ENCODE data around the gene LHX3. TPM values are rescaled to one million over a fixed set of nuclear protein-coding genes. Genes with fewer than 3 reads are reported as not detected.

The LHX3 gene
- not detected for total RNA-seq
- not detected for polyA plus RNA-seq (ENCODE audit: insufficient read depth, low read depth, low replicate concordance)
- long read RNA-seq, donor 1: 0 reads
- long read RNA-seq, donor 2: 0 reads
- long read RNA-seq, donor 3: 0 reads
- long read RNA-seq, donor 4: 0 reads
- long read RNA-seq, donor 5: 0 reads
- long read RNA-seq, donor 6: 0 reads
- long read RNA-seq, donor 7: 0 reads
- long read RNA-seq, donor 8: 0 reads
- long read RNA-seq, donor 9: 0 reads
- long read RNA-seq, donor 10: 0 reads

GRCh38 chr9:136204838-136205706, at the start of gene LHX3:
Gene LHX3 (minus strand): TSS chr9:136205128. CDS start chr9:136205012, 116 bp downstream.
- H3K27me3 ChIP-seq (ENCODE audit: control insufficient read depth, insufficient read depth, low read length): peaks cover 21% of the 10 kb centered on the region

GRCh38 chr9:136253246-136254130, 48.6 kb upstream of the LHX3 start:
- no peak overlapping the region for H3K9ac ChIP-seq (ENCODE audit: low read length in 3 of 3)
- no peaks in the 10 kb centered on the region for H3K27me3 ChIP-seq (ENCODE audit: control insufficient read depth, insufficient read depth, low read length)
- H3K27ac ChIP-seq (ENCODE audit: low read depth in 2 of 2, low read length in 2 of 2): no peak overlapping the region
- no peak for TF ChIP-seq CTCF (IDR thresholded peaks at IDR 0.05; ENCODE audit: borderline replicate concordance, extremely low read depth, insufficient read depth)
- no peaks in the 10 kb centered on the region for H3K4me1 ChIP-seq (ENCODE audit: control insufficient read depth in 2 of 3, insufficient read depth in 2 of 3, low read depth in 1 of 3, low read length in 3 of 3)
- FAIRE-seq (no peak), DNase-seq (no peak)
- no peaks in the 10 kb centered on the region for H3K9me3 ChIP-seq (ENCODE audit: control insufficient read depth in 2 of 3, insufficient read depth in 1 of 3, low read length in 3 of 3)
- H3K36me3 ChIP-seq (ENCODE audit: control insufficient read depth in 2 of 3, insufficient read depth in 3 of 3, low read length in 3 of 3): no peaks in the 10 kb centered on the region
- intact Hi-C loops (cut with DNase I): no loop called here
- H3K4me3 ChIP-seq (ENCODE audit: low read length in 3 of 3): no peak overlapping the region

More at GRCh38 chr9:136204838-136205706, at the start of gene LHX3:
- DNase-seq: peak in 4 of 5 donors; percentile 59 to 74 (median 62)
- no peaks in the 10 kb centered on the region for H3K36me3 ChIP-seq (ENCODE audit: control insufficient read depth in 2 of 3, insufficient read depth in 3 of 3, low read length in 3 of 3)
- no peak within 1 kb of the TSS for H3K4me3 ChIP-seq (ENCODE audit: low read length in 3 of 3)
- no peak within 1 kb of the TSS for H3K9ac ChIP-seq (ENCODE audit: low read length in 3 of 3)
- no peaks in the 10 kb centered on the region for H3K9me3 ChIP-seq (ENCODE audit: control insufficient read depth in 2 of 3, insufficient read depth in 1 of 3, low read length in 3 of 3)
- H3K4me1 ChIP-seq (ENCODE audit: control insufficient read depth in 2 of 3, insufficient read depth in 2 of 3, low read depth in 1 of 3, low read length in 3 of 3): no peaks in the 10 kb centered on the region
- TF ChIP-seq CTCF (IDR thresholded peaks at IDR 0.05; ENCODE audit: borderline replicate concordance, extremely low read depth, insufficient read depth): no peak
- no peak for FAIRE-seq
- no peak within 1 kb of the TSS for H3K27ac ChIP-seq (ENCODE audit: low read depth in 2 of 2, low read length in 2 of 2)
- intact Hi-C loops (cut with DNase I): no loop called here

DNA sequence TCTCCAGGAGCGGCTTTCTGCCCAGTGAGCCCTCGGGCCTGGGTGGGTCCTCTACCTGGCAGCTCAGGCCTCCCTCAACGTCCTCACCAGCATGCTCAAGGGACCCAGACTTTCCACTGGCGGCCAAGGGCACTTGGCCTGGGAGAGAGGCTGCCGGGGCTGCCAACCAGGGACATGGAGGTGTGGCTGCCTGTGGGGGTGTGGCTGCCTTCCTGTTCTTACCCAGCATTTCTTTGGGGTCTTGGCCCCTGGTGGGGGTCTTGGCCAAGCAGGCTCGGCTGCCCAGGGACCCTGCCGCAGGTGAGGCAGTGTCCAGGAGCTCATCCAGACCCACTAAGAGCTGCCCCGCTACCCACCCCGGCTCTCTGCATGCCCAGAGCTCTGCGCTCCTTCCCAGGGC, 47.9 kb upstream of the LHX3 start:
- intact Hi-C loops (cut with DNase I): no loop called here
- H3K27me3 ChIP-seq (ENCODE audit: control insufficient read depth, insufficient read depth, low read length): no peaks in the 10 kb centered on the region
- no peak for TF ChIP-seq CTCF (IDR thresholded peaks at IDR 0.05; ENCODE audit: borderline replicate concordance, extremely low read depth, insufficient read depth)
- no peak overlapping the region for H3K4me3 ChIP-seq (ENCODE audit: low read length in 3 of 3)
- DNase-seq (no peak), FAIRE-seq (no peak)
- no peaks in the 10 kb centered on the region for H3K36me3 ChIP-seq (ENCODE audit: control insufficient read depth in 2 of 3, insufficient read depth in 3 of 3, low read length in 3 of 3)
- H3K27ac ChIP-seq (ENCODE audit: low read depth in 2 of 2, low read length in 2 of 2): no peak overlapping the region
- H3K9me3 ChIP-seq (ENCODE audit: control insufficient read depth in 2 of 3, insufficient read depth in 1 of 3, low read length in 3 of 3): no peaks in the 10 kb centered on the region
- no peaks in the 10 kb centered on the region for H3K4me1 ChIP-seq (ENCODE audit: control insufficient read depth in 2 of 3, insufficient read depth in 2 of 3, low read depth in 1 of 3, low read length in 3 of 3)
- no peak overlapping the region for H3K9ac ChIP-seq (ENCODE audit: low read length in 3 of 3)
